ENCODE results near the gene GRAMD1C. TPM values are rescaled to one million over a fixed set of nuclear protein-coding genes. Genes with fewer than 3 reads are reported as not detected.

Gene GRAMD1C
- total RNA-seq, result 12.6 and 21.1 TPM in 2 replicates

DNA sequence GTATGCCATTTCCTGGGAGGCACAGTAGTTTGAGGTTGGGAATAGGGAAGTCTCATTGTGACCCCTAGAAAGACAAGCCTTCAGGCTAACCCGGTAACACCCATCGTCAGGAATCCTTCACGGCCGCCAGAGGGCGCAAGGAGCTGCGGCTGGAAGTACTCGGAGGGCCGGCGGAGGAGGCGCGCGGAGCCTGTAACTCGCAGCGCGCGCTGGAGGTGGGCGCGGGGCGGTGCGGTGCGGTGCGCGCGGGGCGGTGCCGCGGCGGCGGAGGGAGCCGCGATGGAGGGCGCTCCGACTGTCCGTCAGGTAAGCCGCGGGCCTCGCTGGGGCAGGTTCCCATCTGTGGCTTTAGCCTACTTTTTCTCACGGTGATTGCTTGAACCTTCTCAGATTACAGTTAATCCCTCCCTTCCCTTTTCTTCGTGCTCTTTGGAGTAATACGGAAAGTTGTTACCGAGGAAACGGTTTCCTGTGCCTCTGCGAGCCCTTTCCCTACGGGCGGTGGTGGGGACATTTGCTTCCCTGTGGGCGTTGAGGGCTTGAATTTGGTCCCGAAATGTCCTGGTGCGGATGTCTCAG lies at the start of gene GRAMD1C:
GRAMD1C (plus strand) TSS at position 158 of the 579 bp plus-strand sequence; CDS start at position 280, 122 bp downstream.

DNA sequence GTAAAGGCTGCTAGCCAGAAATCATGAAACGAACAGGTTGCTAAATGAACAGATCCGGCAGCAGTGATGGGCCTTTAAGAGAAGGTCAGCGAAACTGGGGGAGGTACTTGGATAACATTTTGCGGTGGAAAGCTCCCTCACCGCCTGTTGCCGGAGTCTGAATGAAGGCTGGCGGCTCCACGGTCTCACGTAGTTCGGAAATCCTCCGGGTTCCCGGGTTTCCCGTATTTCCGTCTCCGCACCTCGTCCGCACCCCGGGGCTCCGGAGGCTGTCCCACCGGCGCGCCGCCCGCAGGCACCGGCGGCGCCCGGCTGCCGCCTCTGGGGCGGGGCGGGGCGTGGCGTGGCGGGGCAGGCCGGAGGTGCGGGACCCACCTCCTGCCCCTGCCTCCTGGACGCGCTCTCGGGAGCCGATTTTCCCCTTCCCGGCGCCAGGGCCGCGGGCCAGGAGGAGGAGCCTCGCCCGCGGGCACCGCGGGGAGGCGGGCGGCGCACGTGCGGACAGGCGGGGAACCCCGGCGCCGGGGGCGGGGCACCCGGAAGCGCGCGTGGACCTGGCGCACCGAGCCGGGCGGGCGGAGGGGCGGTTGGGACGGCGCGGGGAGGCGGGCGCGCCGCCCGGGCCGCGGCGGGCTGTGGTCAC lies 108.9 kb downstream of the GRAMD1C start, which contains the start of gene ZDHHC23:
ZDHHC23 (plus strand) TSS at position 642 of the 643 bp plus-strand sequence. CDS start 790 bp downstream, outside the sequence.

Other genes with a start within 250 kb of the GRAMD1C start
- 3.8 and 5.3 TPM in 2 replicates for gene USF3, start 142.1 kb upstream of the GRAMD1C start, total RNA-seq
- gene NAA50, start 92.5 kb upstream of the GRAMD1C start, total RNA-seq, result 122 and 136 TPM in 2 replicates
- gene ATP6V1A, start 91.8 kb upstream of the GRAMD1C start, total RNA-seq, result 127 and 128 TPM in 2 replicates
- 3.8 and 5.4 TPM in 2 replicates for gene ZDHHC23, start 109.2 kb downstream of the GRAMD1C start, total RNA-seq
- gene CCDC191, start 217.7 kb downstream of the GRAMD1C start, total RNA-seq, result 3.2 and 3.9 TPM in 2 replicates
- gene QTRT2, start 217.9 kb downstream of the GRAMD1C start, total RNA-seq, result 17.7 and 21.7 TPM in 2 replicates

Data from aortic smooth muscle cell (primary cell).